DLD1 (cell line): ENCODE data around the gene PIP5K1B.

ENCODE experiments used
- in situ Hi-C: cut with HindIII; loops from 2 replicates; pipeline ENCODE4 v1.10.0; 2017; ENCODE audit warnings: low sequenced_read_pairs

Gene PIP5K1B

DNA sequence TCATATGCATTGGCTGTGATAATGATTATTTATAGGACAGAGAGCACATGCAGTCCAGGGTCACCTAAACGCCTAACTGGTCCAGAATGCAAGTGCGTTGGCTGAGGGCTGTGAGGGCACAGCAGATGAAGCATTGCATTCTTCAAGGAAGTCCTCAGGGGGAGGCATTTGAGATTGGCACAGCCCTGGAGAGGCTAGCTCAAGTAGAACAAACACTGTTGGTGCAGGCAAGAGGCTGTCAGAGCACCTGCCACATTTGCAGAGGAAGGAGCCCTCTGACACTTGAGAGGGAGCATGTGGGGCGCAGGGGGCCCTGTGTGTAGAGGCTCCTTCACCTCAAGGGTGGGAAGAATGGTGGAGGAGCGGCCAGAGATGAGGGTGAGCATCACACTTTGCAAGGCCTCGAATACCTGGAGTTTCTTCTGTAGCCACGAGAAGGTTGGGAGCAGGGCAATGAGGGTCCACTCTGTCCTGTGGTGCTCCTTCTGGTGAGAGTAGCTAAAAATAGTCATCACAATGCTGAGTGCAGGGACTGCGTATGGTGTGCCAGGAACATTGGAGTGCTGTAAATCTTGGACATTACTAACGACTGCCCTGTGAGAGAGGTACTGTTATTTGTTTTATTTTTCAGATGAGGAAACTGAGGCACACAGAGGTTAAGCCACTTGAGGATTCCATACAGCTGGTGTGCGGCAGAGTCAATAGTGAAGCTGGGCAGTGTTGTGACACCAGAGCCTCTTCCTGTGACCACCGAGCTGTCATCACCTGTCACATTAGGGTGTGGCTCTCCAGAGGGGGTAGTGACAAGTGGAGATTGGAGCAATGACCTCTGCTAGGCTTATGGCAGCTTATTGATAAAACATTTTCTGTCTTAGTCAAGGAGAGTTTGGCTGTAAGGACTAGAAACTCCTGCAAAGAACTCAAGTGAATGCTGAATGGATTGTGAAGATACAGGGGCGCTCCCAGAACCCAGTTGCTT, 100.2 kb downstream of the PIP5K1B start:
- in situ Hi-C loops: no loop called here

DNA sequence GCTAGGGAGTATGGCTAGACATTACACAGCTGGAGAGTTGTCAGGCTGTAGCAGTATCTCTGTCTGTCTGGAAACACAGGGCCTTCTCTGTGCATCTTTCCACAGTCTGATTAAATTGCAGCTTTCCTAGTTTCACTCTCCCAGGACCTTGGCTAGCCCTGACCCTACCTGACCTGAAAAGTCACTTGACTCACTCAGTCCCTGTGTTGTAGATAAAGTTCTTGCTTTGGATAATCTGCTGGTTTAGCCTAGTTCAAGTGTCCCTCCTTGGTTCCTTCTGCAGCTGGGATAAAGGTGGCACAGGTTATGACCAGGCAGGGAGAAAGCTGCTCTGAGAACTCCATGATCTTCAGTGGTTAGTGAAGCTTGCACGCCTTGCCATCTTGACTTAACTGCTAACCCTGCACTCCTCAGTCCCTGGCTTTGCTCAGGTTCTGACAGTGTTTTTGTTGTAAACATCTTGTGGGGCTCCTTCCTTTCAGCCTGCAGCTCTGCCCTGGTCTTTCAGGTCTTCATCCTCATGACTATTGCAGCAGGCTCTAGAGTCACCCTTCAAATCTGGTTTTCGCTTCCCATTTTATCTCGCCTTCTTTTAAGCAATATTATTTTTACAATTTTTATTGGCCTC, 101.0 kb downstream of the PIP5K1B start:
- in situ Hi-C loops: no loop called here

DNA sequence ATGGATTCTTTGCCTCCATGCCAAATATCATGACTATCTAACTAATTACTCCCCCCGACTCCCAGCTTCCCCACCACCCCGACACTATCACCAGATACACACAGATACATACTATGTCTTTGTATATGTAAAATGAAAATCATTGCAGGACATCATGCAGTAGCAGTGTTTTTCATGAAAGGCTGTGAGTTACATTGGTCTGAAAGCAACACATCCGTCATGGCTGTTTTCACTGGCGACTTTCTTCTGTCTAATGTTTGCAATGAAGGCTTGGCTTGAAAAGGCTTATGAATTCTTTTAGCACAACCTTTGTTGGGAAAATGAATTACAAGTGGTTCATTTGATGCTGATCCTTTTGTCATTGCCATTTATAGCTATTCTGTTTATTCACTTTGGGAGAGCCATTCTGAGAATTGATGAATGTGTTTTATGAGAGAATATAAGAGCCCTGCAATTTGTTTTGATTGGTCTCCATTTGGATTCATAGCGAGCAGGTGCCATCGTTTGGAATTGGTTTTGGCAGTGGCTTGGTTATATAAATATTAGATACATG, 103.4 kb downstream of the PIP5K1B start:
- in situ Hi-C loops: no loop called here

DNA sequence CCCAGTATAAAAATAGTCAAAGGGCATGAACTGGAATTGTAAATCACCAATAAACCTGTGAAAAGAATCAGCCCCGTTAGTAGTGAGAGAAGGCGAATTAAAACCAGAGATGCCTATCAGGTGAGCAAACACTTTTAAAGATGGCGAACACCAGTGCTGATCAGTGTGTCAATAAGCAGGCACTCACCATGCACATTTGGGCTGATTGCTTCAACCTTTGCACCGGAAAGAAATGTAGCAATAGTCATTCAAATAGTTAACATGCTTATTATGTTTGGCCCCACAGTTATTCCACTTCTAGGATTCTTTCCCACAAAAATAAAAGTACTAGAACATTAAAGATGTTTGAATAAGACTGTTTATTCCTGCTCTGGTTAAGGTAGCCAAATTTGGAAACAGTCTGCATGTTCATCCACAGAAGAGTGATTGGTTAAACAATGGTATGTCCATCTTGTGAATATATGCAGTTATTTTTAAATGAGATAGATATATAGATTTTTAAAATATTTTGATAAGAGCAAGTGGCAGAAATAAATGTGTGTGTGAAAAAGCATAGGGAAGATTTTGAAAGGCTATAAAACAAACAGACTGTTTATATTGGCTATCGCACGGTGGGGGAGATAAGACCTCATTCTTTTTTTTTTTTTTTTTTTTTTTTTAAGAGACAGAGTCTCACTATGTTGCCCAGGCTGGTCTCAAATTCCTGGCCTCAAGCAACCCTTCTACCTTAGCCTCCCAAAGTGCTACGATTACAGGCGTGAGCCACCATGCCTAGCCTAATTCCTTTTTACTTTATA, 112.2 kb downstream of the PIP5K1B start:
- in situ Hi-C loops: no loop called here

- in situ Hi-C loops: no loop called here
These were observed 114.0 kb downstream of the PIP5K1B start for GRCh38 chr9:68819065-68819464.

- in situ Hi-C loops: no loop called here
These were observed 116.9 kb downstream of the PIP5K1B start for GRCh38 chr9:68821911-68822310.

DNA sequence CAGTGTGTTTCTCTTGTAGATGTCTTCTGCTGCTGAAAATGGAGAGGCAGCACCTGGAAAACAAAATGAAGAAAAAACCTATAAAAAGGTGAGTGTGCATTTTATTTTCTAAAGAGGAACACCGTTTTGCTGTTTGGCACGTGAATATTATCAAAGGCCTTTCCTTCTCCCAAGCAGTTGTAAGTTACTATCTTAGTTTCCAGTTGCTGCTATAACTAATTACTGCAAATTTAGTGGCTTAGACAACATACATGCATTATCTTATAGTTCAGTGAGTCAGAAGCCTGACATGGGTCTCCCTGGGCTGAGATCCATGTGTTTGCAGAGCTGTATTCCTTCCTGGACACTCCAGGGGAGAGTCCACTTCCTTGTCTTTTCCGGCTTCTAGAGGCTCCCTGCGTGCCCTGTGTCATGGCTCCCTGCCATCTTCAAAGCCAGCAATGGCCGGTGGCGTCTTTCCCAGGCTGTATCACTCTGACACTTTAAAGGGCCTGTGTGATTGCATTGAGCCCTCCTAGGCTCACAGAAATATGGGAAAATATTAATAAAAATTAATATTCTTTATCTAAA, 117.6 kb downstream of the PIP5K1B start:
- in situ Hi-C loops: no loop called here

DNA sequence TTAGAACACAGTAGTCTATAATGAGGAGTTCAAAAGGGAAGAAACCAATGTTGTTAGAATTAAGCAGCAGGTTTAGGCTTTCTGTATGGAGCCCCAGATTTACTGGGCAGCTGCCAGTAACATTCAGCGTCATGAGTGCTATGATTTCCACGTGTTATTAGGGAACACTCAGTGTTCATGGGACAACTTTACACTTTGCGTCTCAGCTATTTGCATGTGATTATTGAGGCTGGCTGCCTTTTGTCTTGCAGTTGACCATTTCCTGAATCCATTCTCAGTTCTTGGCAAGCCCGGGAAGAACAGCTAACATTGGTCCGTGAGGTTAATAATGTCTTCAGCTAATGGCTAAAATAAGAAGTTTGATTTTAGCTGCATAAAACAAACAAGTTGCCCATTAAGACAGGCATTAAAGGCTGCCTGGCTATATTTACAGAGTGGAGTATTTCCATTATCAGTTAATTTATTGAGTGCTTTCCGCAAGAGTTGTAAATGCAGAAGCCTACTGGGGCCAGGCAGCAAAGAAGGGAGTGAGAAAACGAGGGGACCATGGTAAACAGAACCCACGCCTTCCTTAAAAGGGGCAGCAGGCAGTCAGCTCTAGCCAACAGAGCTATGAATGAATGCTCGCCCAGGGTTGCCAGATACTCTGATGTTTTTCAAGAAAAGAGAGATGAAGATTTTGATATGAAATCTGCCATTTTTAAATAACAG, 120.9 kb downstream of the PIP5K1B start:
- in situ Hi-C loops: no loop called here

GRCh38 chr9:68827837-68828744, 123.1 kb downstream of the PIP5K1B start:
- in situ Hi-C loops: no loop called here

DNA sequence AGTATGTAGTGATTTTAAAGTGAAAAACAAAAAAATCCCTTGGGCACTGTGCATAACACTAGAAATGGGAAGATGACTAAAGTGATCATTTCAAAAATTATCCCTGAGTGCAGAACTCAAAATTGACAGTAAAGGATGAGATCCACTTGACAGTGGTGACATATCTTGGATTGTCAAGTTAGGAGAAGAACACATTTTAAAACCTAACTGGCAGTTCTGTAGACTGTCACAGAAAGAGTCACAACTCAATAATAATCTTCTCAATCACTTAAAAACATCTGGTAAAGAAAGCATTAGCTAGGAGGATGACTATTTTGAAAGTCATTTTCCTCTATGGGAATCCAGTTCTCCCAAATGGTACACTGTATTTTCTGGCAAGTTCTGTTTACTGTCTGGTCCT, 127.1 kb downstream of the PIP5K1B start:
- in situ Hi-C loops: no loop called here

GRCh38 chr9:68832861-68833518, 128.0 kb downstream of the PIP5K1B start:
- in situ Hi-C loops: no loop called here

DNA sequence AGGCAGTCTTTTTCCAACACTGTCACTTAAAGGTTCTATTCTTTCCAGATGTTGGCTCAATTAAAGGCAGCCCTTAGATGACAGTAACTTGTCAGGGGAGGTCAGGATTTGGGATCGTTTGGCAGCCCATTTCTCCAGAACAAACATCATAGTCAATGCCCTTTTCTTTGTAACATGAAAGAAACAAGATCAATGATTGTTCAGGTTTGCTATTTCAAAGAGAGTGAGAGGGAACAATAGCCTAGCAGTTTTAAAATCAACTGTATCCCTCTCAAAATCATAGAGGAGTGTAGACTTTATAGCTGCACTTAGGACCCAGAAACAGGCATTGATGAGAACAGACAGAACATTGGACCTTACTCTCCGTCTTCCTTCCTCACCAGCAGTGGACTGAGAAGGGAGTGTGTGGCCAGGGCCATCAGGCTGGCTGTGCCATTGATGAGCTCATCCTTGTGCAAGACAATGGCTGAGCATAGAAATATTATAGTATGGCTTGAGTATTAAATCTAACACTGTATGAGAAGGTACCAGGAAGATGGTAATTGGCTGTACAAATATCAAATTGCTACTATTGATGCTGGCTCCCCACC, 130.0 kb downstream of the PIP5K1B start:
- in situ Hi-C loops: no loop called here

DNA sequence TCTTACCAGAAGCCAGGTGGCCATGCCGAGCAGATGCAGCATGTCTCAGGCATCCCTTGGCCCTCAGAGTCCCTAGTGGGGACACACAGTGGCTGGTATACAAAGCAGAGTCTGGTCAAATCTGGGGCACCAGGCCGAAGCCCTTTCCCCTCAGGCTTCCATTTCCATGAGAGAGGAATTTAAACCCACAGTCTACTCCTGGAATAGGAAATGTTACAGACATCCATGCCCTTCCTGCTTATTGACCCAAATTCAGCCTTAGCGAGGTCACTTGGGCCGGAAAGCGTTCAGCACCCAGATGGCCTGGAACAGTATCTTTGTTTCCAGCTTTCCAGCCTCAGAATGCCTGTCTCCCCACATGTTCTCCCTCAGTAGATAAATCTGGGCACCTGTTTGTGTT, 131.7 kb downstream of the PIP5K1B start:
- in situ Hi-C loops: no loop called here

DNA sequence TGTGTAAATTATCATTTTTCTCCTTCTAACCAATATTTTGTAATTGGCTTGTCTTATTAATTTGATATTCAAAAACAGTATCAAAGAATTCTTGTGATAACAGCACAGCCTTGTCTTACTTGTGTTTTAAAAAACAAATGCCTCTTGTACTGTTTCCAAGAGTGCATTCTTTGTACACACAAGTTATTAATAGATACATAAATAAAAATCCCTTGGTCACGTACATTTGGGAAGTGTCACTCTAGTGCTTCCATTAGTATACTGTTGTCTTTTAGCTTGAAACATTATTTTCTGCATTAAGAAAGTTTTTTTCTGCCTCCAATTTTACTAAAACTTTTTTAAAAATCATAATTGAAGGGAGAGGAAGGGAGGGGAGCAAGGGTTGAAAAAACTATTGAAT, 133.2 kb downstream of the PIP5K1B start:
- in situ Hi-C loops: no loop called here

GRCh38 chr9:68841276-68842052, 136.4 kb downstream of the PIP5K1B start:
- in situ Hi-C loops: no loop called here

DNA sequence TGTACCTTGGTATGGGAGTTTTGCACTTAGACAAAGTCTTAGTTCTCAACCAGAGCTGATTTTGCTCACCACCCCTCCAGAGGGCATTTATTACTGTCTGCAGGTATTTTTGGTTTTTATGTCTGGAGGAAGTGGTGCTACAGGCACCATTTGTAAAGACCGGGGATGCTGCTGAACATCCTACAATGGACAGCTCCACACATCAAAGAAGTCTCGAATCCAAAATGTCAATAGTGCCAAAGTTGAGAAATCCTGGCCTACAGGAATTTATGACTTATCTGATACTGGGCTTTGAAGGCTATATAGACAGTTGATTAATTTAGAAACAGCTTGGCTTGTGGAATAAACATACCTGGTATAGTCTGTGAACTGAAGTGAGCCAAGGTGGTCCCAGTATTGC, 137.5 kb downstream of the PIP5K1B start:
- in situ Hi-C loops: no loop called here

DNA sequence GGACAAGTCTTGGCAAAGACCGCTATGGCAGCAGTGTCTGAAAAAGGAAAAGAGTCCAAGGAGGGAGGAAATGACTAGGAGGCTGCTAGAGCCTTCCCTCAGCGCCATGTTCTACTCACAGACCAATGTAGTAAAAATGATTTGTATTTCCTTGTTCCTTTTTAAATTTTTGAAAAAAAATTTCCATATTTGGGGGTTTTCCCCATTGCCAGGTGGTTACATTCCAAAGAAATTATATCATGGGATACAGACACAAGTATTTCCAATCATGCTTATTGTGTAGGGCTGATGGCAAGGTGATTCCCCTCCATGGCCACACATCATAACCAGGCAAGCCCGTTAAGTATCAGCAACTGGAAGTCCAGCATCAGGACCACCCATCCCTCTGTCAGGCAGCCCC, 138.2 kb downstream of the PIP5K1B start:
- in situ Hi-C loops: no loop called here
